Gastroesophageal sphincter (tissue), 3 donors: ENCODE results near the gene USP11.

ENCODE experiments used
- CTCF ChIP-seq, 4 experiments: fragments of 200-600 bp in 2 of 4; fragments of 450-650 bp in 2 of 4; sonication (generic) in 1 of 4; IDR thresholded peaks; one replicate each; pipeline ENCODE4 v1.5.1; 2017 to 2019; ENCODE audit warnings: antibody characterized with exemption in 4 of 4, mild to moderate bottlenecking in 2 of 4, moderate library complexity in 2 of 4
- POLR2AphosphoS5 ChIP-seq: sonication (generic); formaldehyde crosslinking; IDR thresholded peaks from one replicate; pipeline ENCODE4 v1.6.1; 2017; ENCODE audit warnings: antibody characterized with exemption

GRCh38 chrX:47264483-47265173 lies 31.8 kb downstream of the USP11 start:
- TF ChIP-seq POLR2AphosphoS5, result no peak
- no peak for TF ChIP-seq CTCF (IDR thresholded peaks at IDR 0.05)
